Ishikawa (cell line): ENCODE measurements around the gene ADAMTSL1.

ENCODE experiments used
- CEBPB ChIP-seq: IDR thresholded peaks from 2 replicates; pipeline ENCODE4 v1.6.1; 2012
- CREB1 ChIP-seq: IDR thresholded peaks from 2 replicates; pipeline ENCODE4 v1.6.1; 2012; ENCODE audit warnings: low read depth
- EGR1 ChIP-seq: IDR thresholded peaks from 2 replicates; pipeline ENCODE4 v1.6.1; 2012
- EP300 ChIP-seq: IDR thresholded peaks from 2 replicates; pipeline ENCODE4 v1.6.1; 2012; ENCODE audit warnings: borderline replicate concordance
- FOXM1 ChIP-seq: IDR thresholded peaks from 2 replicates; pipeline ENCODE4 v1.6.1; 2012; ENCODE audit warnings: low read depth, borderline replicate concordance
- NFIC ChIP-seq: IDR thresholded peaks from 2 replicates; pipeline ENCODE4 v1.6.1; 2012
- RAD21 ChIP-seq: IDR thresholded peaks from 2 replicates; pipeline ENCODE4 v1.6.1; 2012; ENCODE audit warnings: low read depth
- TAF1 ChIP-seq: IDR thresholded peaks from 2 replicates; pipeline ENCODE4 v1.6.1; 2012; ENCODE audit warnings: low read depth, mild to moderate bottlenecking
- TCF12 ChIP-seq: IDR thresholded peaks from 2 replicates; pipeline ENCODE4 v1.6.1; 2012; ENCODE audit warnings: low read depth
- TEAD4 ChIP-seq: IDR thresholded peaks from 2 replicates; pipeline ENCODE4 v1.6.1; 2012
- YY1 ChIP-seq: IDR thresholded peaks from 2 replicates; pipeline ENCODE4 v1.6.1; 2012; ENCODE audit warnings: low read depth
- ZBTB7A ChIP-seq: IDR thresholded peaks from 2 replicates; pipeline ENCODE4 v1.6.1; 2012; ENCODE audit warnings: low read depth
- TF ChIP-seq, protein P1 (sequence below): IDR thresholded peaks from 2 replicates; pipeline ENCODE4 v1.6.1; 2012
- TF ChIP-seq, protein P2 (sequence below): IDR thresholded peaks from 2 replicates; pipeline ENCODE4 v1.6.1; 2012; ENCODE audit warnings: low read depth, mild to moderate bottlenecking
- TF ChIP-seq, protein P3 (sequence below): IDR thresholded peaks from 2 replicates; pipeline ENCODE4 v1.6.1; 2012

ADAMTSL1 gene

DNA sequence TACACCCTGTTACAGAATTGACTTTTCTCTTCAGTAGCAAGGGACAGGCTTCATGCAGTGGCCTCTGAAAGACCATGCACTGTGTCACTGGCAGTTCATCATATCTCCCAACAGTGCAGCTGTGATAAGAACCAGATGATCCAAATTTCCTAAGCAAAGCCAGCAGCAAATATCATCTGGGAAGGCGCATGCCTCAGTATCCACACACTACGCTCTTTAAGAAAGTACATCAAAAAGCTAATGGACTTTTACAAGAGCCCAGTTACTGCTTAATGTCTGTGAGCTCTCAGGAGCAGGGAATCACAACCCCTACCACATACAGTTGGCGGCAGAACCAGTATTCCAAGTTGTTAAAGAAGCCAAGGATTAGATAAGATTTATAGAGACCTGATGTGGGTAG lies 25.1 kb downstream of the ADAMTSL1 start:
- TF ChIP-seq RAD21 = no peak
- TF ChIP-seq, protein P1, sequence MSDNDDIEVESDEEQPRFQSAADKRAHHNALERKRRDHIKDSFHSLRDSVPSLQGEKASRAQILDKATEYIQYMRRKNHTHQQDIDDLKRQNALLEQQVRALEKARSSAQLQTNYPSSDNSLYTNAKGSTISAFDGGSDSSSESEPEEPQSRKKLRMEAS = no peak
- TF ChIP-seq EP300 = no peak
- no peak for TF ChIP-seq TCF12
- no peak for TF ChIP-seq TEAD4
- TF ChIP-seq, protein P2, sequence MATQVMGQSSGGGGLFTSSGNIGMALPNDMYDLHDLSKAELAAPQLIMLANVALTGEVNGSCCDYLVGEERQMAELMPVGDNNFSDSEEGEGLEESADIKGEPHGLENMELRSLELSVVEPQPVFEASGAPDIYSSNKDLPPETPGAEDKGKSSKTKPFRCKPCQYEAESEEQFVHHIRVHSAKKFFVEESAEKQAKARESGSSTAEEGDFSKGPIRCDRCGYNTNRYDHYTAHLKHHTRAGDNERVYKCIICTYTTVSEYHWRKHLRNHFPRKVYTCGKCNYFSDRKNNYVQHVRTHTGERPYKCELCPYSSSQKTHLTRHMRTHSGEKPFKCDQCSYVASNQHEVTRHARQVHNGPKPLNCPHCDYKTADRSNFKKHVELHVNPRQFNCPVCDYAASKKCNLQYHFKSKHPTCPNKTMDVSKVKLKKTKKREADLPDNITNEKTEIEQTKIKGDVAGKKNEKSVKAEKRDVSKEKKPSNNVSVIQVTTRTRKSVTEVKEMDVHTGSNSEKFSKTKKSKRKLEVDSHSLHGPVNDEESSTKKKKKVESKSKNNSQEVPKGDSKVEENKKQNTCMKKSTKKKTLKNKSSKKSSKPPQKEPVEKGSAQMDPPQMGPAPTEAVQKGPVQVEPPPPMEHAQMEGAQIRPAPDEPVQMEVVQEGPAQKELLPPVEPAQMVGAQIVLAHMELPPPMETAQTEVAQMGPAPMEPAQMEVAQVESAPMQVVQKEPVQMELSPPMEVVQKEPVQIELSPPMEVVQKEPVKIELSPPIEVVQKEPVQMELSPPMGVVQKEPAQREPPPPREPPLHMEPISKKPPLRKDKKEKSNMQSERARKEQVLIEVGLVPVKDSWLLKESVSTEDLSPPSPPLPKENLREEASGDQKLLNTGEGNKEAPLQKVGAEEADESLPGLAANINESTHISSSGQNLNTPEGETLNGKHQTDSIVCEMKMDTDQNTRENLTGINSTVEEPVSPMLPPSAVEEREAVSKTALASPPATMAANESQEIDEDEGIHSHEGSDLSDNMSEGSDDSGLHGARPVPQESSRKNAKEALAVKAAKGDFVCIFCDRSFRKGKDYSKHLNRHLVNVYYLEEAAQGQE = no peak
- TF ChIP-seq, protein P3, sequence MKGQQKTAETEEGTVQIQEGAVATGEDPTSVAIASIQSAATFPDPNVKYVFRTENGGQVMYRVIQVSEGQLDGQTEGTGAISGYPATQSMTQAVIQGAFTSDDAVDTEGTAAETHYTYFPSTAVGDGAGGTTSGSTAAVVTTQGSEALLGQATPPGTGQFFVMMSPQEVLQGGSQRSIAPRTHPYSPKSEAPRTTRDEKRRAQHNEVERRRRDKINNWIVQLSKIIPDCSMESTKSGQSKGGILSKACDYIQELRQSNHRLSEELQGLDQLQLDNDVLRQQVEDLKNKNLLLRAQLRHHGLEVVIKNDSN = no peak
- no peak for TF ChIP-seq CREB1
- TF ChIP-seq FOXM1 = no peak
- no peak for TF ChIP-seq EGR1

DNA sequence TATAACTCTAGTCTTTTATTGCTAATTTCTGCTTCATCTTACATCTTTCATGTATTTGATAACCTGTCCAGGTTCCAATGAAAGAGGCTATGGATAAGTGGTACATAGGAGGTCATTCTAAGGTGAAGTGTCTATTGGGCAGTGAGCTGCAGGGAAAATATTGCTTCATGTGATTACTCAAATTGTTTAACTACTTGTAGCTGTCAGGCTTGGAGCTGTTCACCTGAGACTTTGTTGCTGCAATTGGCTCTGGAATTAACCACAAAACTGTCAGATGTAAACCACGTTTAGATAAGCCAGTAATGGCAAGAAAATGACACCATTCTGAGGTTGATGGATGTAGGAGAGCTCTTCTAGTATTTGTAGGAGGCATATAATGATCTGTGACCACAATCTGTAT lies 26.0 kb downstream of the ADAMTSL1 start:
- TF ChIP-seq ZBTB7A (no peak), TEAD4 (no peak), YY1 (no peak), TCF12 (no peak), EGR1 (no peak), RAD21 (no peak), CEBPB (no peak), TAF1 (no peak), CREB1 (no peak), EP300 (no peak), FOXM1 (no peak), NFIC (no peak)
- TF ChIP-seq, protein P3 = no peak
- TF ChIP-seq, protein P2 = no peak
- TF ChIP-seq, protein P1 = no peak

DNA sequence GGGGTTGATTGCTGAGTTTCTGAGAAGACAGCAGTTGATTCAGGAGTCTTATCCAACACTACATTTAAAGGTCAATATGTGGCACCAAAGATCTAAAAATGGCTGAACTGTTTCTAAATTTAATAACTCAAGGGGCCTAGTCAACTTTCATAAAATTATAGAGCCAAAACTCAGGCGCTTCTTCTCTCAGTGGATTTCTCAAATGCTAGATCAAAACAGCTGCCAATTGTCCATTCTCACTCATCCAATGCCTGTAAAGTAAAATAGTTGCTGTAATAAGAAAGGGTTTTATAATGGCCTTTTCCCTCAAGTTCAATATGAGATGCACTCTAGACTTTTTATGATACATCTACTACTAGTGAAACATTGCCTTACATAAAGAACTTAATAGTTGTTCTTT lies 26.5 kb downstream of the ADAMTSL1 start:
- TF ChIP-seq, protein P3 = no peak
- TF ChIP-seq CREB1 = no peak
- no peak for TF ChIP-seq YY1

DNA sequence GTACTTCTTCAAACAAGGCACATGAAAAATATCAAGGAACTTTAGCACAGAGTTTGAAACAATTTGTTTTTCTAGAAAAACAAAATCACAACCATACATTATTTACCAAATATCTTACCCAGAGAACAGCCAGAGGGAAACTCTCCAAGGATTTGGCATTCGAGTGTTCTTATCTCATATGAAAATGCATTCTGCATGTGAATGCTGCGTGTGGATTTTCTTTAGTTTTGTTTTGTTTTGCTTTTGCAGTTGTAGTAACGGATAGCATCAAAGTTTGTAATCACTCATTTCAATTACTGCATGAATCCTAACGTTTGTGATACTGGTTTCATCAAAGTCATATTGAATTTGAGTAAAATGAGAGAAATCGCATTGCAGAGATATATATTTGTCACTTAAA lies 28.0 kb downstream of the ADAMTSL1 start:
- no peak for TF ChIP-seq YY1
- TF ChIP-seq, protein P3 = no peak
- no peak for TF ChIP-seq TCF12
- no peak for TF ChIP-seq CREB1
- no peak for TF ChIP-seq CEBPB
- TF ChIP-seq RAD21 = no peak
- TF ChIP-seq EP300 = no peak
- TF ChIP-seq, protein P1 = no peak
- TF ChIP-seq TEAD4 = no peak
- no peak for TF ChIP-seq EGR1
- TF ChIP-seq NFIC = no peak

DNA sequence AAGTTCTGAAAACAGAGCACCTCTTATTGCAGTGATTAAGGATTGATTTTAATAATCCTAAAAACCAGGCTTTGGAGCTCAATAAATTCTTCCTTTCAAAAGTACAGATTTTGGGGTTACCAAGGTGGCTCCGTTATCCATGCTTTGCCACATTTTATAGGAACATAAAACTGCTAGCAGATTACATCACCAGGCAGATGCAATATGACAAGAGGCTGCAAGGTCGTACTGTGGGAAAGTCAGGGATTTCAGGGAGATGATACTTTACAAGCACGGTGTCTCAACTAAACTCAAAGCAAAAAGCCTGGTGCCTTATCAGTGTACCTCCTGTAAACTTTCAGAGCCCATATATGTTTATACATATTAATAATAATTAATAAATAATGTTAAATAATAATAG lies 28.6 kb downstream of the ADAMTSL1 start:
- TF ChIP-seq TCF12 (no peak), NFIC (no peak), ZBTB7A (no peak), TAF1 (no peak), TEAD4 (no peak), FOXM1 (no peak)
- TF ChIP-seq, protein P3 = no peak
